Stimulated activated memory B cell treated with anti-CD40 and anti-IgM and Interleukin-4, amounts not matched to agents 10 μg/mL and 1 μg/mL and 100 μg/mL, for 72 hours (primary cell): Measurements from ENCODE around the gene OPA3.
"Not testable (repeated sequence)": the region's sequence is repeated elsewhere in the genome, so short reads cannot be mapped to it uniquely, and the experiment has no call there.

Experiments
- ATAC-seq: fragments of 150-1000 bp; cut with Tn5 transposase; 2 replicates; pipeline ENCODE4 v1.10.0; 2021
- H3K27ac Mint-ChIP-seq: one replicate; pipeline ENCODE4 v1.8.0; 2022; ENCODE audit warnings: mild to moderate bottlenecking, mixed read lengths
- H3K27me3 Mint-ChIP-seq: one replicate; pipeline ENCODE4 v1.8.0; 2022; ENCODE audit warnings: mixed read lengths
- H3K36me3 Mint-ChIP-seq: one replicate; pipeline ENCODE4 v1.8.0; 2022; ENCODE audit warnings: mixed read lengths
- H3K4me1 Mint-ChIP-seq: one replicate; pipeline ENCODE4 v1.8.0; 2022; ENCODE audit warnings: mixed read lengths
- H3K4me3 Mint-ChIP-seq: one replicate; pipeline ENCODE4 v1.8.0; 2022; ENCODE audit warnings: mild to moderate bottlenecking, moderate library complexity, mixed read lengths
- H3K9me3 Mint-ChIP-seq: one replicate; pipeline ENCODE4 v1.8.0; 2022; ENCODE audit warnings: mixed read lengths

The OPA3 gene

DNA sequence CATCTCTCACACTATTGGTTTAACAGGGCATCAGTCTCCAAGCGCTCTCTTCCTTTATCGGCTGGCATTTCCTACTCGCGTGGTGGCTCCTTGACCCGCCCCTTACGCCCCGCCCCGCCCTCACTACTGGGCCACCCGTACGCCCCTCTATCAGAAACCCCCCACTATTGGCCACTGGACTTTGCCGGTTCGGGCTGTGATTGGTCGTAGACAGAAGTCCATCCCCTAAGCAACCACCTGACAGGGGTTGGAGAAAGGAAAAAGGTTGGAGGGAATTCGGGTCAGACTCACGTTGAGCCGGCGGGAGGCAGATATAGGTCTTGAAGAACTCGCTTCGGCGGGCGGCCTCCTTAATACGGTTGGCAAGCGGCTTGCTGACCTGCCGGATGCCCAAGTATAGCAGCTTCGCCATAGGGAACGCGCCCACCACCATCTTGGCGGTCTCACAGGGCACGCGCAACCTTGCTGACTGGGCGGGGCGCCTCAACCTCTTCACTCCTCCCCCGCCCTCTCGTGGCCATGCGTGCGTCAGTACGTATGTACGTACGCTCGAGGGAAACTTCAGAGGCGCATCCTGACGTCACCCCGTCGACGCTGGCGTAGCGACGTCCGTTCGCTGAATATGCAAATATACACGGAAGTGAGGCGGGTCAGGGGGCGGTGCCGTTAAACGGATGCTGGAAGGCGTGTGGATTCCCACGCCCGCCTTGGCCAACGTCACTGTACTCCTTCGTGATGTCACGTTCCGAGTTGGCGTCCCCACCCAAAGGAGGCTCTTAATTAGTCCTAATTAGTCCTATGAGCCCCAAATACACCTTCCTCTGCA, at the start of gene OPA3:
Gene OPA3, minus strand, starts transcription at position 471 of the 826 bp plus-strand sequence. Its CDS starts 38 bp downstream, at position 433.
- H3K9me3 Mint-ChIP-seq, result no peaks in the 10 kb centered on the region
- H3K4me3 Mint-ChIP-seq, result peak within 1 kb of the TSS; percentile 77
- peak within 1 kb of the TSS; percentile 90 for H3K27ac Mint-ChIP-seq
- ATAC-seq, result peak; percentile 97
- H3K4me1 Mint-ChIP-seq, result peaks cover 20% of the 10 kb centered on the region
- H3K36me3 Mint-ChIP-seq, result peaks cover 5% of the 10 kb centered on the region
- peaks cover 6% of the 10 kb centered on the region for H3K27me3 Mint-ChIP-seq

GRCh38 chr19:45632468-45633196, 48.0 kb upstream of the OPA3 start:
- no peak for ATAC-seq
- Mint-ChIP-seq H3K4me3 (no peak overlapping the region), H3K9me3 (no peaks in the 10 kb centered on the region), H3K27me3 (no peaks in the 10 kb centered on the region), H3K4me1 (no peaks in the 10 kb centered on the region), H3K27ac (no peak overlapping the region), H3K36me3 (peaks cover 9% of the 10 kb centered on the region)

GRCh38 chr19:45630463-45630862, 45.9 kb upstream of the OPA3 start:
- no peaks in the 10 kb centered on the region for H3K9me3 Mint-ChIP-seq
- H3K27me3 Mint-ChIP-seq, result no peaks in the 10 kb centered on the region
- H3K27ac Mint-ChIP-seq, result no peak overlapping the region
- H3K4me1 Mint-ChIP-seq, result no peaks in the 10 kb centered on the region
- no peak for ATAC-seq
- H3K4me3 Mint-ChIP-seq, result no peak overlapping the region
- peaks cover 26% of the 10 kb centered on the region for H3K36me3 Mint-ChIP-seq

DNA sequence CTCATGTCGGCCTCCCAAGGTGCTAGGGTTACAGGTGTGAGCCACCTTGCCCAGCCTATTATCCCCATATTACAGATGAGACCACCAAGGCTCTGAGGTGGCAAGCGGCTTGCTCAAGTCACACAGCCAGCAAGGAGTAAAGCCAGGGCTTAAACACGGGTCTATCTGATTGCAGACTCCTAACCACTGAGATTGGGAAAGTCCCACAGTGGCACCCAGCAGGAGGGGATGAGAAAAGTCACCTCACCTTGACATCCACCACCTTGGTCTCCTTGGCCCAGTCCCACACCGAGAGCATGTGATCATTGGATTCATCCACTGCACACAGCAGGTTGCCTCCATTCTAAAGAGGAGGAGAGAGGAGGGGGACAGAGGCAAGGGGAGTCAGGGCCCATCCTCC, 45.1 kb upstream of the OPA3 start:
- ATAC-seq, result no peak
- H3K4me1 Mint-ChIP-seq, result no peaks in the 10 kb centered on the region
- no peaks in the 10 kb centered on the region for H3K9me3 Mint-ChIP-seq
- no peak overlapping the region for H3K4me3 Mint-ChIP-seq
- no peaks in the 10 kb centered on the region for H3K27me3 Mint-ChIP-seq
- H3K27ac Mint-ChIP-seq, result no peak overlapping the region
- peaks cover 33% of the 10 kb centered on the region for H3K36me3 Mint-ChIP-seq

- not testable (repeated sequence) for ATAC-seq, H3K27ac Mint-ChIP-seq, H3K27me3 Mint-ChIP-seq, H3K4me1 Mint-ChIP-seq, H3K9me3 Mint-ChIP-seq, H3K4me3 Mint-ChIP-seq
- peaks cover 43% of the 10 kb centered on the region for H3K36me3 Mint-ChIP-seq
Measured at GRCh38 chr19:45628219-45628618, 43.6 kb upstream of the OPA3 start.

- H3K9me3 Mint-ChIP-seq, result no peaks in the 10 kb centered on the region
- H3K36me3 Mint-ChIP-seq, result peaks cover 73% of the 10 kb centered on the region
- H3K27ac Mint-ChIP-seq, result no peak overlapping the region
- H3K27me3 Mint-ChIP-seq, result no peaks in the 10 kb centered on the region
- ATAC-seq, result no peak
- H3K4me1 Mint-ChIP-seq, result no peaks in the 10 kb centered on the region
- H3K4me3 Mint-ChIP-seq, result no peak overlapping the region
Measured at GRCh38 chr19:45623984-45624383, 39.4 kb upstream of the OPA3 start.

GRCh38 chr19:45621976-45622503, 37.4 kb upstream of the OPA3 start:
- no peaks in the 10 kb centered on the region for H3K4me1 Mint-ChIP-seq
- peaks cover 67% of the 10 kb centered on the region for H3K36me3 Mint-ChIP-seq
- H3K9me3 Mint-ChIP-seq, result no peaks in the 10 kb centered on the region
- no peaks in the 10 kb centered on the region for H3K27me3 Mint-ChIP-seq
- no peak overlapping the region for H3K4me3 Mint-ChIP-seq
- H3K27ac Mint-ChIP-seq, result no peak overlapping the region
- ATAC-seq, result no peak

GRCh38 chr19:45621389-45621788, 36.8 kb upstream of the OPA3 start:
- Mint-ChIP-seq H3K4me1 (no peaks in the 10 kb centered on the region), H3K36me3 (peaks cover 67% of the 10 kb centered on the region), H3K4me3 (no peak overlapping the region), H3K27me3 (no peaks in the 10 kb centered on the region), H3K27ac (no peak overlapping the region), H3K9me3 (no peaks in the 10 kb centered on the region)
- ATAC-seq, result peak; percentile 34

DNA sequence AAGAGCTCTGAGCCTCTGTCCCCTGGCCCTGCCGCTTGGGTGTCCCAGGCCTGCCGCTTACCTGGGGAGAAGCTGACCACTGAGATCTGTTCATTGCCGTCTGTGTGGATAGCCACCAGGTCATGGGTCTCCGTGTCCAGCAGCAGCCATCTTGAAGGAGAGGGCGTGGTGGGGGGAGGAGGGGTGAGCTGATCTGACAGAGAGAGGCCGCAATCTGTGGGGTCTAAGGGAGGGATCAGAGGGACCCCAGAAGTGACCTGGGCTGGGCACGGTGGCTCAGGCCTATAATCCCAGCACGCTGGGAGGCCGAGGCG, 32.1 kb upstream of the OPA3 start:
- Mint-ChIP-seq H3K4me3 (no peak overlapping the region), H3K9me3 (no peaks in the 10 kb centered on the region), H3K27ac (no peak overlapping the region), H3K36me3 (peaks cover 65% of the 10 kb centered on the region), H3K4me1 (peaks cover 19% of the 10 kb centered on the region), H3K27me3 (no peaks in the 10 kb centered on the region)
- ATAC-seq, result no peak

GRCh38 chr19:45615795-45616703, 31.4 kb upstream of the OPA3 start:
- Mint-ChIP-seq H3K27ac (peak overlapping the region; percentile 23), H3K27me3 (no peaks in the 10 kb centered on the region), H3K36me3 (peaks cover 61% of the 10 kb centered on the region), H3K4me3 (no peak overlapping the region), H3K4me1 (peaks cover 19% of the 10 kb centered on the region), H3K9me3 (no peaks in the 10 kb centered on the region)
- ATAC-seq, result peak; percentile 80

- H3K36me3 Mint-ChIP-seq, result peaks cover 60% of the 10 kb centered on the region
- not testable (repeated sequence) for H3K27me3 Mint-ChIP-seq, H3K9me3 Mint-ChIP-seq, ATAC-seq, H3K4me3 Mint-ChIP-seq
- peak overlapping the region; percentile 76 for H3K27ac Mint-ChIP-seq
- H3K4me1 Mint-ChIP-seq, result peaks cover 19% of the 10 kb centered on the region
Measured at GRCh38 chr19:45615056-45615455, 30.5 kb upstream of the OPA3 start.

GRCh38 chr19:45613926-45614725, 29.5 kb upstream of the OPA3 start:
- peaks cover 63% of the 10 kb centered on the region for H3K36me3 Mint-ChIP-seq

DNA sequence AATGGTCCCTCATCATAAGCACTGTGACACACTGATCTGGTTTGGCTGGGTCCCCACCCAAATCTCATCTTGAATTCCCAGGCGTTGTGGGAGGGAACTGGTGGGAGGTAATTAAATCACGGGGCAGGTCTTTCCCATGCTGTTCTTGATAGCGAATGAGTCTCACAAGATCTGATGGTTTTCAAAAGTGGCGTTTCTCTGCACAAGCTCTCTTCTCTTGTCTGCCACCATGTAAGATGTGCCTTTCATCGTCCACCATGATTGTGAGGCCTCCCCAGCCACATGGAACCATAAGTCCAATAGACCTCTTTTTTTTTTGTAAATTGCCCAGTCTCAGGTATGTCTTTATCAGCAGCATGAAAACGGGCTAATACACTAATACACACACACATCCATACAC, 24.3 kb upstream of the OPA3 start:
- peaks cover 14% of the 10 kb centered on the region for H3K4me1 Mint-ChIP-seq
- H3K27me3 Mint-ChIP-seq, result no peaks in the 10 kb centered on the region
- H3K9me3 Mint-ChIP-seq, result peaks cover 6% of the 10 kb centered on the region
- ATAC-seq, result no peak
- no peak overlapping the region for H3K27ac Mint-ChIP-seq
- no peak overlapping the region for H3K4me3 Mint-ChIP-seq
- peaks cover 37% of the 10 kb centered on the region for H3K36me3 Mint-ChIP-seq

More at GRCh38 chr19:45613926-45614725, 29.5 kb upstream of the OPA3 start:
- Mint-ChIP-seq H3K27me3 (no peaks in the 10 kb centered on the region), H3K27ac (peak overlapping the region; percentile 76), H3K4me1 (peaks cover 19% of the 10 kb centered on the region), H3K9me3 (peaks cover 2% of the 10 kb centered on the region), H3K4me3 (peak overlapping the region; percentile 13)
- peak; percentile 91 for ATAC-seq
